Hematopoietic multipotent progenitor cell treated with erythropoietin and hydrocortisone succinate and interleukin-3 and kit ligand, for 8 days (in vitro differentiated cells): ENCODE data around the gene SCAI.
A peak's percentile ranks its signal among the peaks of the same experiment; 100 is the strongest.
"Not testable (repeated sequence)": the region's sequence is repeated elsewhere in the genome, so short reads cannot be mapped to it uniquely, and the experiment has no call there.

Experiments
- DNase-seq: peaks from one replicate; pipeline ENCODE4 v3.0.0-alpha.2; 2015

SCAI gene

GRCh38 chr9:125147401-125147951 lies 4.1 kb upstream of the SCAI start:
- peak; percentile 38 for DNase-seq

GRCh38 chr9:125146247-125146646 lies 2.9 kb upstream of the SCAI start:
- DNase-seq, result no peak

GRCh38 chr9:125145425-125145824 lies 2.1 kb upstream of the SCAI start:
- no peak for DNase-seq

GRCh38 chr9:125142560-125143376 lies 560 bp downstream of the SCAI start:
- DNase-seq, result no peak

GRCh38 chr9:125141751-125142150 lies 1.6 kb downstream of the SCAI start:
- no peak for DNase-seq

GRCh38 chr9:125141251-125141650 lies 2.1 kb downstream of the SCAI start:
- DNase-seq, result no peak

GRCh38 chr9:125140576-125140975 lies 2.8 kb downstream of the SCAI start:
- DNase-seq, result no peak

GRCh38 chr9:125137200-125137599 lies 6.1 kb downstream of the SCAI start:
- no peak for DNase-seq

GRCh38 chr9:125134976-125135375 lies 8.4 kb downstream of the SCAI start:
- peak; percentile 51 for DNase-seq

GRCh38 chr9:125133403-125134329 lies 9.7 kb downstream of the SCAI start:
- DNase-seq, result peak; percentile 71

- peak; percentile 71 for DNase-seq
These were observed 11.6 kb downstream of the SCAI start for GRCh38 chr9:125131778-125132177.

GRCh38 chr9:125126019-125126746 lies 17.1 kb downstream of the SCAI start:
- peak; percentile 92 for DNase-seq

- DNase-seq, result no peak
These were observed 17.8 kb downstream of the SCAI start for GRCh38 chr9:125125523-125125922.

- DNase-seq, result no peak
These were observed 22.2 kb downstream of the SCAI start for GRCh38 chr9:125121146-125121545.

GRCh38 chr9:125119643-125120286 lies 23.6 kb downstream of the SCAI start:
- DNase-seq, result peak; percentile 58

- DNase-seq, result not testable (repeated sequence)
These were observed 24.6 kb downstream of the SCAI start for GRCh38 chr9:125118696-125119095.

GRCh38 chr9:125114503-125114902 lies 28.8 kb downstream of the SCAI start:
- DNase-seq, result not testable (repeated sequence)

GRCh38 chr9:125110464-125110863 lies 32.9 kb downstream of the SCAI start:
- DNase-seq, result no peak

GRCh38 chr9:125108541-125108940 lies 34.8 kb downstream of the SCAI start:
- not testable (repeated sequence) for DNase-seq

- no peak for DNase-seq
These were observed 36.9 kb downstream of the SCAI start for GRCh38 chr9:125106285-125106893.

- DNase-seq, result no peak
These were observed 39.4 kb downstream of the SCAI start for GRCh38 chr9:125103770-125104460.
